GM18519 (cell line): Measurements from ENCODE around the gene WDR83.
"Not testable (repeated sequence)": the region's sequence is repeated elsewhere in the genome, so short reads cannot be mapped to it uniquely, and the experiment has no call there.

ENCODE experiments used
- ATAC-seq: cut with Tn5 transposase; IDR thresholded peaks from one replicate; pipeline ENCODE4 v1.9.1; 2021; ENCODE audit warnings: mild to moderate bottlenecking, moderate library complexity; ENCODE audit not compliant: unreplicated experiment, low FRiP score

WDR83 gene

GRCh38 chr19:12666265-12667048 is at the start of gene WDR83, which contains the start of gene MAN2B1:
TSS of gene WDR83 (plus strand) at chr19:12666807. CDS start at chr19:12669791, 2,984 bp downstream.
TSS of gene MAN2B1 (minus strand) at chr19:12666742. CDS start at chr19:12666701, 41 bp downstream.
- ATAC-seq = no peak

GRCh38 chr19:12617646-12618045 is 49.0 kb upstream of the WDR83 start:
- no peak for ATAC-seq

- ATAC-seq = not testable (repeated sequence)
These were observed 45.2 kb upstream of the WDR83 start for GRCh38 chr19:12621253-12622024.

- no peak for ATAC-seq
These were observed 43.1 kb upstream of the WDR83 start for GRCh38 chr19:12623361-12624031.

- no peak for ATAC-seq
These were observed 39.6 kb upstream of the WDR83 start for GRCh38 chr19:12626958-12627357.

GRCh38 chr19:12628040-12629022 is 38.3 kb upstream of the WDR83 start:
- no peak for ATAC-seq

GRCh38 chr19:12629215-12629614 is 37.4 kb upstream of the WDR83 start:
- no peak for ATAC-seq

GRCh38 chr19:12636631-12637030 is 30.0 kb upstream of the WDR83 start:
- no peak for ATAC-seq

GRCh38 chr19:12638611-12639182 is 27.9 kb upstream of the WDR83 start:
- ATAC-seq = no peak

- ATAC-seq = no peak
These were observed 26.6 kb upstream of the WDR83 start for GRCh38 chr19:12639901-12640613.

GRCh38 chr19:12641456-12641855 is 25.2 kb upstream of the WDR83 start:
- ATAC-seq = no peak

GRCh38 chr19:12642506-12642905 is 24.1 kb upstream of the WDR83 start:
- no peak for ATAC-seq

GRCh38 chr19:12643716-12644115 is 22.9 kb upstream of the WDR83 start:
- not testable (repeated sequence) for ATAC-seq

- ATAC-seq = no peak
These were observed 20.1 kb upstream of the WDR83 start for GRCh38 chr19:12646551-12646950.

- no peak for ATAC-seq
These were observed 19.6 kb upstream of the WDR83 start for GRCh38 chr19:12647047-12647446.

GRCh38 chr19:12647490-12648071 is 19.0 kb upstream of the WDR83 start:
- ATAC-seq = no peak

GRCh38 chr19:12648088-12648487 is 18.5 kb upstream of the WDR83 start:
- ATAC-seq = no peak

GRCh38 chr19:12649941-12650340 is 16.7 kb upstream of the WDR83 start:
- ATAC-seq = no peak

GRCh38 chr19:12652219-12652618 is 14.4 kb upstream of the WDR83 start:
- no peak for ATAC-seq
